Neural cell (in vitro differentiated cells): ENCODE measurements around the gene MYO9B.

Experiments
- EP300 ChIP-seq: fragments of 450-650 bp; conservative IDR thresholded peaks from 2 replicates; pipeline ENCODE4 v1.6.1; 2014; ENCODE audit warnings: antibody characterized with exemption, mild to moderate bottlenecking, moderate library complexity; ENCODE audit not compliant: poor library complexity, severe bottlenecking
- EZH2 ChIP-seq: fragments of 200-600, 300-800 bp; shearing (Covaris generic), sonication (generic); IDR thresholded peaks from 2 replicates; pipeline ENCODE4 v1.6.1; 2014; ENCODE audit warnings: antibody characterized with exemption, low read length, borderline replicate concordance, mild to moderate bottlenecking; ENCODE audit not compliant: insufficient read depth, poor library complexity, severe bottlenecking
- MXI1 ChIP-seq: fragments of 450-650 bp; conservative IDR thresholded peaks from 2 replicates; pipeline ENCODE4 v1.6.1; 2014; ENCODE audit warnings: antibody characterized with exemption, mild to moderate bottlenecking; ENCODE audit not compliant: poor library complexity, severe bottlenecking
- POLR2AphosphoS5 ChIP-seq: IDR thresholded peaks from 2 replicates; pipeline ENCODE4 v1.6.1; 2012
- TF ChIP-seq, protein P1 (sequence below): IDR thresholded peaks from 2 replicates; pipeline ENCODE4 v1.6.1; 2012; ENCODE audit warnings: borderline replicate concordance
- TF ChIP-seq, protein P2 (sequence below): fragments of 450-650 bp; IDR thresholded peaks from 2 replicates; pipeline ENCODE4 v1.5.1; 2014; ENCODE audit warnings: antibody characterized with exemption, mild to moderate bottlenecking, moderate library complexity; ENCODE audit not compliant: poor library complexity, severe bottlenecking

DNA sequence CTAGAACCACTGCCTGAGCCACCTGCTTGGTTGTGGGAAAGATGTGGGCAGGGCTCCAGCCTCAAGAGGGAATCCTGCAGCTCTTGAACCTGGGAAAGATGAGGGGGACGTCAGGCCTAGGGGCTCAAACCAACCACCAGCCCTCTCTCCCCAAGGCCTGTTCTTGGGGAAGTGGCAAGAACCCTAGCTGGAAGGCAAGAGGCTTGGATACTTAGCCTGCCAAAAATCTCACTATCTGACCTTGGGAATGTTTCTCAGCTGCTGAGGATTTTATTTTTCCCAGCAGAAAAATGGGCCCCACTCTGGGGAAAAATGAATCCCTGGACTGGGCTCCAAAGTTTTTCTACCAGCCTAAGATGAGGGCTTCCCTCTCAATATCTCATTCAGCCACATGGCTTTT is 184.4 kb downstream of the MYO9B start:
- TF ChIP-seq POLR2AphosphoS5 (no peak), MXI1 (no peak), EP300 (no peak), EZH2 (no peak)
- TF ChIP-seq, protein P1, sequence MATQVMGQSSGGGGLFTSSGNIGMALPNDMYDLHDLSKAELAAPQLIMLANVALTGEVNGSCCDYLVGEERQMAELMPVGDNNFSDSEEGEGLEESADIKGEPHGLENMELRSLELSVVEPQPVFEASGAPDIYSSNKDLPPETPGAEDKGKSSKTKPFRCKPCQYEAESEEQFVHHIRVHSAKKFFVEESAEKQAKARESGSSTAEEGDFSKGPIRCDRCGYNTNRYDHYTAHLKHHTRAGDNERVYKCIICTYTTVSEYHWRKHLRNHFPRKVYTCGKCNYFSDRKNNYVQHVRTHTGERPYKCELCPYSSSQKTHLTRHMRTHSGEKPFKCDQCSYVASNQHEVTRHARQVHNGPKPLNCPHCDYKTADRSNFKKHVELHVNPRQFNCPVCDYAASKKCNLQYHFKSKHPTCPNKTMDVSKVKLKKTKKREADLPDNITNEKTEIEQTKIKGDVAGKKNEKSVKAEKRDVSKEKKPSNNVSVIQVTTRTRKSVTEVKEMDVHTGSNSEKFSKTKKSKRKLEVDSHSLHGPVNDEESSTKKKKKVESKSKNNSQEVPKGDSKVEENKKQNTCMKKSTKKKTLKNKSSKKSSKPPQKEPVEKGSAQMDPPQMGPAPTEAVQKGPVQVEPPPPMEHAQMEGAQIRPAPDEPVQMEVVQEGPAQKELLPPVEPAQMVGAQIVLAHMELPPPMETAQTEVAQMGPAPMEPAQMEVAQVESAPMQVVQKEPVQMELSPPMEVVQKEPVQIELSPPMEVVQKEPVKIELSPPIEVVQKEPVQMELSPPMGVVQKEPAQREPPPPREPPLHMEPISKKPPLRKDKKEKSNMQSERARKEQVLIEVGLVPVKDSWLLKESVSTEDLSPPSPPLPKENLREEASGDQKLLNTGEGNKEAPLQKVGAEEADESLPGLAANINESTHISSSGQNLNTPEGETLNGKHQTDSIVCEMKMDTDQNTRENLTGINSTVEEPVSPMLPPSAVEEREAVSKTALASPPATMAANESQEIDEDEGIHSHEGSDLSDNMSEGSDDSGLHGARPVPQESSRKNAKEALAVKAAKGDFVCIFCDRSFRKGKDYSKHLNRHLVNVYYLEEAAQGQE = no peak
- TF ChIP-seq, protein P2, sequence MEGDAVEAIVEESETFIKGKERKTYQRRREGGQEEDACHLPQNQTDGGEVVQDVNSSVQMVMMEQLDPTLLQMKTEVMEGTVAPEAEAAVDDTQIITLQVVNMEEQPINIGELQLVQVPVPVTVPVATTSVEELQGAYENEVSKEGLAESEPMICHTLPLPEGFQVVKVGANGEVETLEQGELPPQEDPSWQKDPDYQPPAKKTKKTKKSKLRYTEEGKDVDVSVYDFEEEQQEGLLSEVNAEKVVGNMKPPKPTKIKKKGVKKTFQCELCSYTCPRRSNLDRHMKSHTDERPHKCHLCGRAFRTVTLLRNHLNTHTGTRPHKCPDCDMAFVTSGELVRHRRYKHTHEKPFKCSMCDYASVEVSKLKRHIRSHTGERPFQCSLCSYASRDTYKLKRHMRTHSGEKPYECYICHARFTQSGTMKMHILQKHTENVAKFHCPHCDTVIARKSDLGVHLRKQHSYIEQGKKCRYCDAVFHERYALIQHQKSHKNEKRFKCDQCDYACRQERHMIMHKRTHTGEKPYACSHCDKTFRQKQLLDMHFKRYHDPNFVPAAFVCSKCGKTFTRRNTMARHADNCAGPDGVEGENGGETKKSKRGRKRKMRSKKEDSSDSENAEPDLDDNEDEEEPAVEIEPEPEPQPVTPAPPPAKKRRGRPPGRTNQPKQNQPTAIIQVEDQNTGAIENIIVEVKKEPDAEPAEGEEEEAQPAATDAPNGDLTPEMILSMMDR = no peak
